Heart left ventricle (tissue), 16 donors: ENCODE results near the gene XAF1. TPM values are rescaled to one million over a fixed set of nuclear protein-coding genes. Genes with fewer than 3 reads are reported as not detected.

Experiments used
- ATAC-seq, 4 donors: fragments of 200-7000 bp; cut with Tn5 transposase; one replicate each; pipeline ENCODE4 v1.9.1; 2020 to 2022; ENCODE audit warnings: moderate library complexity in 4 of 4, mild to moderate bottlenecking in 3 of 4, moderate number of reproducible peaks in 1 of 4
- DNase-seq, 5 donors: peaks; one replicate each; pipeline ENCODE4 v3.0.0-alpha.2; 2020
- H3K27ac ChIP-seq, 12 donors: fragments of 200-600 bp; sonication (generic) in 4 of 12; one replicate each; pipeline versions ENCODE4 v1.5.0 to v1.8.0; 2016 to 2022; ENCODE audit warnings: mild to moderate bottlenecking in 2 of 12
- H3K27me3 ChIP-seq, 9 donors: fragments of 200-600 bp; sonication (generic) in 2 of 9; one replicate each; pipeline versions ENCODE4 v1.5.1 to v1.8.0; 2016 to 2022; ENCODE audit warnings: mild to moderate bottlenecking in 3 of 9
- H3K36me3 ChIP-seq, 9 donors: fragments of 200-600 bp; sonication (generic) in 2 of 9; one replicate each; pipeline versions ENCODE4 v1.5.0 to v1.8.0; 2018 to 2022; ENCODE audit warnings: mild to moderate bottlenecking in 2 of 9
- H3K4me1 ChIP-seq, 12 donors: fragments of 200-600 bp; sonication (generic) in 4 of 12; one replicate each; pipeline versions ENCODE4 v1.5.0 to v1.8.0; 2016 to 2022; ENCODE audit warnings: mild to moderate bottlenecking in 3 of 12
- H3K4me3 ChIP-seq, 12 donors: fragments of 200-600 bp; sonication (generic) in 4 of 12; one replicate each; pipeline versions ENCODE4 v1.5.0 to v1.8.0; 2017 to 2022; ENCODE audit warnings: mild to moderate bottlenecking in 9 of 12, moderate library complexity in 4 of 12
- H3K9me3 ChIP-seq, 12 donors: fragments of 200-600 bp; sonication (generic) in 4 of 12; one replicate each; pipeline versions ENCODE4 v1.5.0 to v1.8.0; 2016 to 2022; ENCODE audit warnings: mild to moderate bottlenecking in 1 of 12
- CTCF ChIP-seq, 12 donors: fragments of 200-600 bp; sonication (generic) in 4 of 12; IDR thresholded peaks; one replicate each; pipeline versions ENCODE4 v1.5.0 to v1.8.0; 2018 to 2022; ENCODE audit warnings: antibody characterized with exemption in 12 of 12, mild to moderate bottlenecking in 5 of 12
- POLR2A ChIP-seq, 2 donors: fragments of 450-650 bp; IDR thresholded peaks; one replicate each; pipeline ENCODE4 v1.6.1; 2017; ENCODE audit warnings: antibody characterized with exemption in 2 of 2, mild to moderate bottlenecking in 2 of 2, moderate library complexity in 2 of 2
- WGBS, 4 donors: extraction: QIAGEN DNeasy Blood & Tissue Kit in 2 of 4; methylation state at CpG; one replicate each; pipeline versions ENCODE4 v1.1.5 to v1.1.7; 2013 to 2018; 5-methylcytosine and 5-hydroxymethylcytosine counted together
- intact Hi-C, 10 donors: fragments of 100-400 bp; cut with DNase I; formaldehyde crosslinking; loops; one replicate each; pipeline versions ENCODE4 v1.11.1 to v1.14.2; 2022
- polyA plus RNA-seq, 2 donors: library from polyadenylated mRNA; stranded (reverse); fragments of 200-250 nt; gene quantifications; one replicate each; pipeline ENCODE4 v1.2.3, GENCODE V29; 2013
- total RNA-seq, 9 donors: library from RNA; depleted of rRNA in 2 of 9; stranded (reverse); fragments of >200 nt in 2 of 9; fragmentation: NEBNext Ultra II Directional in 3 of 9; extraction: Animal tissue kit (Norgen Biotek cat#: 25700) in 3 of 9; gene quantifications; one replicate each; pipeline versions ENCODE4 v1.1.0 to v1.2.4, GENCODE V29; 2016 to 2023
- donor health status: ischemic (EF 13 %, LVEDD 7.1; RV severe dilation, severe dysfunction).
- donor health status: healthy with polysubstance abuse.
- donor health status: DM: no; HTN: yes; CAD: no.
- donor health status: DM: no; HTN: no; CAD: no.
- donor health status: ischemic (EF 25% LVEDD 6.9; RV normal size, moderate dysfunction).
- donor health status: ischemic (EF 25% LVEDD 5.7; RV mildly dilated, moderate dysfunction).
- donor health status: healthy.
- donor health status: DM: yes; HTN: yes; CAD: no.
- donor health status: ischemic (EF 35%, LVEDD 5.7; RV mildly dilated, moderate dysfunction).
- donor health status: nonischemic (EF 11% LVEDD 7.7; RV severe dilation, severe dysfunction).
- donor health status: DM: yes; HTN: yes; CAD: no.
- donor health status: PGD.
- donor health status: ischemic (EF 29% LVEDD 5.4; RV normal size, mild dysfunction).
- donor health status: nonischemic (EF 23%, LVEDD 6.1; RV moderate dilation, normal function).

The XAF1 gene
- total and polyA plus RNA-seq, 11 donors = 9.5 to 77.8 (median 24.9) TPM

- Histone ChIP-seq H3K27me3 (peaks cover 0 to 32% (median 0%) of the 10 kb centered on the region in 9 donors), H3K9me3 (peaks cover 0 to 46% (median 9%) of the 10 kb centered on the region in 12 donors), H3K36me3 (no peaks in the 10 kb centered on the region), H3K4me1 (peaks cover 0 to 10% (median 0%) of the 10 kb centered on the region in 12 donors), H3K4me3 (no peak overlapping the region), H3K27ac (no peak overlapping the region)
- TF ChIP-seq POLR2A (IDR thresholded peaks at IDR 0.05) = no peak
- TF ChIP-seq CTCF (IDR thresholded peaks at IDR 0.05) = no peak
- no peak for ATAC-seq
- DNase-seq = no peak
- 54 to 85% (median 65%) methylated on average over 2 of the region's 2 CpGs for WGBS, 4 donors
- intact Hi-C loops = no loop called here
These were observed 23.6 kb downstream of the XAF1 start for GRCh38 chr17:6779411-6779810.

- no peak for ATAC-seq
- Histone ChIP-seq H3K27me3 (peaks cover 0 to 32% (median 0%) of the 10 kb centered on the region in 9 donors), H3K27ac (no peak overlapping the region), H3K4me3 (no peak overlapping the region), H3K36me3 (no peaks in the 10 kb centered on the region), H3K9me3 (peaks cover 0 to 46% (median 5%) of the 10 kb centered on the region in 12 donors), H3K4me1 (peaks cover 0 to 10% (median 0%) of the 10 kb centered on the region in 12 donors)
- WGBS, 4 donors = 64 to 80% (median 74%) methylated on average over 5 to 8 of the region's 8 CpGs
- TF ChIP-seq CTCF (IDR thresholded peaks at IDR 0.05) (no peak), POLR2A (IDR thresholded peaks at IDR 0.05) (no peak)
- intact Hi-C loops = no loop called here
- no peak for DNase-seq
These were observed 24.2 kb downstream of the XAF1 start for GRCh38 chr17:6780001-6780400.

GRCh38 chr17:6780886-6781285 is 25.0 kb downstream of the XAF1 start:
- H3K4me1 ChIP-seq = peaks cover 0 to 5% (median 0%) of the 10 kb centered on the region in 12 donors
- no peak overlapping the region for H3K27ac ChIP-seq
- no peaks in the 10 kb centered on the region for H3K36me3 ChIP-seq
- TF ChIP-seq CTCF (IDR thresholded peaks at IDR 0.05) = no peak
- no peak for TF ChIP-seq POLR2A (IDR thresholded peaks at IDR 0.05)
- DNase-seq = no peak
- H3K4me3 ChIP-seq = no peak overlapping the region
- peaks cover 0 to 45% (median 3%) of the 10 kb centered on the region in 12 donors for H3K9me3 ChIP-seq
- intact Hi-C loops = no loop called here
- ATAC-seq = no peak
- H3K27me3 ChIP-seq = peaks cover 0 to 24% (median 0%) of the 10 kb centered on the region in 9 donors
- WGBS, 4 donors = 57 to 68% (median 61%) methylated on average over 3 of the region's 3 CpGs

- Histone ChIP-seq H3K4me1 (no peaks in the 10 kb centered on the region), H3K4me3 (no peak overlapping the region), H3K36me3 (no peaks in the 10 kb centered on the region), H3K27ac (no peak overlapping the region), H3K27me3 (peaks cover 0 to 12% (median 0%) of the 10 kb centered on the region in 9 donors), H3K9me3 (peaks cover 0 to 47% (median 3%) of the 10 kb centered on the region in 12 donors)
- intact Hi-C loops = no loop called here
- TF ChIP-seq POLR2A (IDR thresholded peaks at IDR 0.05) (no peak), CTCF (IDR thresholded peaks at IDR 0.05) (no peak)
- WGBS, 4 donors = 84 to 93% (median 89%) methylated on average over 4 of the region's 4 CpGs
- no peak for ATAC-seq
- no peak for DNase-seq
These were observed 26.4 kb downstream of the XAF1 start for GRCh38 chr17:6782244-6782643.
